HCT116 (cell line): ENCODE data around the gene CENPM.

Source experiments
- ATF3 ChIP-seq: IDR thresholded peaks from 2 replicates; pipeline ENCODE4 v1.6.1; 2012
- CEBPB ChIP-seq: IDR thresholded peaks from 2 replicates; pipeline ENCODE4 v1.6.1; 2012; ENCODE audit warnings: low read depth
- CTCF ChIP-seq, 3 experiments: fragments of 200-600 bp in 1 of 3; sonication (generic) in 1 of 3; IDR thresholded peaks in 2 of 3; conservative IDR thresholded peaks in 1 of 3; 2 replicates each; pipeline ENCODE4 v1.5.1; 2012 to 2017; ENCODE audit warnings: low read depth in 2 of 3, low read length in 2 of 3, antibody characterized with exemption in 1 of 3, borderline replicate concordance in 1 of 3, control low read depth in 1 of 3, mild to moderate bottlenecking in 1 of 3, mixed read lengths in 1 of 3, mixed run types in 1 of 3, moderate library complexity in 1 of 3; ENCODE audit not compliant: insufficient read depth in 1 of 3
- EZH2 ChIP-seq: fragments of 200-600 bp; sonication (generic); IDR thresholded peaks from 2 replicates; pipeline ENCODE4 v1.6.1; 2017; ENCODE audit warnings: antibody characterized with exemption, mixed run types
- EZH2phosphoT487 ChIP-seq: fragments of 200-600 bp; IDR thresholded peaks from 2 replicates; pipeline ENCODE4 v1.6.1; 2018; ENCODE audit warnings: antibody characterized with exemption, borderline replicate concordance
- POLR2A ChIP-seq: IDR thresholded peaks from 2 replicates; pipeline ENCODE4 v1.7.0; 2011; ENCODE audit warnings: borderline replicate concordance; ENCODE audit not compliant: insufficient read depth, insufficient read length; ENCODE audit errors: extremely low read depth
- POLR2AphosphoS5 ChIP-seq: IDR thresholded peaks from 2 replicates; pipeline ENCODE4 v1.6.1; 2011; ENCODE audit warnings: mild to moderate bottlenecking, low read depth, low read length, moderate library complexity
- RAD21 ChIP-seq: IDR thresholded peaks from 2 replicates; pipeline ENCODE4 v1.6.1; 2012; ENCODE audit warnings: low read depth, mild to moderate bottlenecking
- REST ChIP-seq: IDR thresholded peaks from 2 replicates; pipeline ENCODE4 v1.6.1; 2012; ENCODE audit warnings: low read depth
- SP1 ChIP-seq: IDR thresholded peaks from 2 replicates; pipeline ENCODE4 v1.6.1; 2012; ENCODE audit warnings: low read depth

GRCh38 chr22:41927813-41928212 lies 19.1 kb downstream of the CENPM start:
- TF ChIP-seq CTCF (IDR thresholded peaks at IDR 0.05 in 2 of 3, conservative IDR thresholded peaks at IDR 0.05 in 1 of 3; ENCODE audit: borderline replicate concordance in 1 of 3, insufficient read depth in 1 of 3, low read depth in 2 of 3, low read length in 2 of 3) (no peak), EZH2phosphoT487 (no peak), EZH2 (no peak), RAD21 (no peak), SP1 (no peak), POLR2AphosphoS5 (no peak), ATF3 (no peak), REST (no peak), POLR2A (no peak), CEBPB (no peak)
